Measurements from ENCODE around the gene PRPF4.
"Not testable (repeated sequence)": the region's sequence is repeated elsewhere in the genome, so short reads cannot be mapped to it uniquely, and the experiment has no call there.

The PRPF4 gene

GRCh38 chr9:113267911-113268566, 7.4 kb upstream of the PRPF4 start:
- in situ Hi-C loops (cut with MboI; ENCODE audit: low sequenced_read_pairs) = no loop called here

GRCh38 chr9:113269355-113269754, 6.1 kb upstream of the PRPF4 start:
- in situ Hi-C loops (cut with MboI; ENCODE audit: low sequenced_read_pairs) = no loop called here

- in situ Hi-C loops (cut with MboI; ENCODE audit: low sequenced_read_pairs) = no loop called here
Measured at GRCh38 chr9:113269871-113270270, 5.6 kb upstream of the PRPF4 start.

- in situ Hi-C loops (cut with MboI; ENCODE audit: low sequenced_read_pairs) = no loop called here
Measured at GRCh38 chr9:113274474-113275156, 843 bp upstream of the PRPF4 start.

GRCh38 chr9:113278840-113279239, 3.4 kb downstream of the PRPF4 start:
- in situ Hi-C loops (cut with MboI; ENCODE audit: low sequenced_read_pairs) = no loop called here

GRCh38 chr9:113281356-113281755, 5.9 kb downstream of the PRPF4 start:
- in situ Hi-C loops (cut with MboI; ENCODE audit: low sequenced_read_pairs) = no loop called here

GRCh38 chr9:113289091-113289490, 13.6 kb downstream of the PRPF4 start:
- in situ Hi-C loops (cut with MboI; ENCODE audit: low sequenced_read_pairs) = no loop called here

- in situ Hi-C loops (cut with MboI; ENCODE audit: low sequenced_read_pairs) = no loop called here
Measured at GRCh38 chr9:113290052-113290607, 14.7 kb downstream of the PRPF4 start.

- in situ Hi-C loops (cut with MboI; ENCODE audit: low sequenced_read_pairs) = no loop called here
Measured at GRCh38 chr9:113293285-113293878, 17.9 kb downstream of the PRPF4 start.

- in situ Hi-C loops (cut with MboI; ENCODE audit: low sequenced_read_pairs) = not testable (repeated sequence)
Measured at GRCh38 chr9:113296247-113296646, 20.8 kb downstream of the PRPF4 start.

GRCh38 chr9:113296796-113297558, 21.5 kb downstream of the PRPF4 start:
- in situ Hi-C loops (cut with MboI; ENCODE audit: low sequenced_read_pairs) = no loop called here

GRCh38 chr9:113298311-113298710, 22.9 kb downstream of the PRPF4 start:
- in situ Hi-C loops (cut with MboI; ENCODE audit: low sequenced_read_pairs) = no loop called here

- in situ Hi-C loops (cut with MboI; ENCODE audit: low sequenced_read_pairs) = no loop called here
Measured at GRCh38 chr9:113298924-113299770, 23.7 kb downstream of the PRPF4 start.

GRCh38 chr9:113299800-113300292, 24.4 kb downstream of the PRPF4 start:
- in situ Hi-C loops (cut with MboI; ENCODE audit: low sequenced_read_pairs) = loop anchor here (25.0 kb wide), 1 partner anchor 362 kb away; no protein-coding TSS in a partner anchor

GRCh38 chr9:113301548-113301947, 26.1 kb downstream of the PRPF4 start:
- in situ Hi-C loops (cut with MboI; ENCODE audit: low sequenced_read_pairs) = loop anchor here (25.0 kb wide), 1 partner anchor 361 kb away; no protein-coding TSS in a partner anchor

- in situ Hi-C loops (cut with MboI; ENCODE audit: low sequenced_read_pairs) = loop anchor here (25.0 kb wide), 1 partner anchor 359 kb away; no protein-coding TSS in a partner anchor
Measured at GRCh38 chr9:113302792-113303418, 27.4 kb downstream of the PRPF4 start, which contains the start of gene RNF183. Gene RNF183 (minus strand): TSS chr9:113303376. CDS start chr9:113298184, 5,192 bp downstream.

- in situ Hi-C loops (cut with MboI; ENCODE audit: low sequenced_read_pairs) = loop anchor here (25.0 kb wide), 1 partner anchor 356 kb away; no protein-coding TSS in a partner anchor
Measured at GRCh38 chr9:113306566-113306965, 31.1 kb downstream of the PRPF4 start.

- in situ Hi-C loops (cut with MboI; ENCODE audit: low sequenced_read_pairs) = loop anchor here (25.0 kb wide), 1 partner anchor 355 kb away; no protein-coding TSS in a partner anchor
Measured at GRCh38 chr9:113307396-113307975, 32.0 kb downstream of the PRPF4 start.
